Coronary artery (tissue), 2 donors: ENCODE data around the gene AP4B1.

Experiments
- DNase-seq: peaks from one replicate; pipeline ENCODE4 v3.0.0-alpha.2; 2017; ENCODE audit warnings: low spot score
- H3K27ac ChIP-seq, 2 donors: fragments of 200-600 bp; sonication (generic); one replicate each; pipeline ENCODE4 v1.5.1; 2016 to 2019
- H3K4me3 ChIP-seq: fragments of 200-600 bp; sonication (generic); 2 replicates; pipeline ENCODE4 v1.5.1; 2016; ENCODE audit warnings: mild to moderate bottlenecking, moderate library complexity
- CTCF ChIP-seq: fragments of 200-600 bp; sonication (generic); IDR thresholded peaks from one replicate; pipeline ENCODE4 v1.5.1; 2019; ENCODE audit warnings: antibody characterized with exemption

Gene AP4B1

DNA sequence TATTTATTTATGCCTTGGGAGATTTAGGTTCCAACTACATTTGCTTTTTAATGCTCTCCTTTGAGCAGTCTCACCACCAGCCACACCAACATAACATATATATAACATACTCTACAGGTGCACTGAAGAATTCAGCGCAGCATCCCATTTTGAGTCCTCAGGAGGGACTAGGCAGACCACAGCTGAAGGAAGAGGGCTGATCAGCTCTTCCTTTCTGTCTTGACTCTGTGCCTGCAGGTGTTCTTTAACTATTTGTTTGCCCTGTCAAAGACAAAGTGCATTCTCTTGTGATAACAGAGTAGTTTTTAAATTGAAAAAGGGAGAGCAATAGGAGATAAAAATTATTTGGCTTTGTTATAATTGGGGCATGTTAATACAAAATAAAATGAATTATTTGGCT is 41.5 kb upstream of the AP4B1 start:
- Histone ChIP-seq H3K27ac (no peak overlapping the region), H3K4me3 (no peak overlapping the region)
- no peak for DNase-seq
- TF ChIP-seq CTCF = no peak

GRCh38 chr1:113945329-113945728 is 40.7 kb upstream of the AP4B1 start:
- DNase-seq = no peak
- Histone ChIP-seq H3K27ac (no peak overlapping the region), H3K4me3 (no peak overlapping the region)
- no peak for TF ChIP-seq CTCF

GRCh38 chr1:113943028-113943811 is 38.6 kb upstream of the AP4B1 start:
- no peak for DNase-seq
- no peak overlapping the region for H3K27ac ChIP-seq
- H3K4me3 ChIP-seq = no peak overlapping the region
- no peak for TF ChIP-seq CTCF

- Histone ChIP-seq H3K27ac (no peak overlapping the region), H3K4me3 (no peak overlapping the region)
- TF ChIP-seq CTCF = no peak
- no peak for DNase-seq
Observed at GRCh38 chr1:113942527-113942926, 37.9 kb upstream of the AP4B1 start.

DNA sequence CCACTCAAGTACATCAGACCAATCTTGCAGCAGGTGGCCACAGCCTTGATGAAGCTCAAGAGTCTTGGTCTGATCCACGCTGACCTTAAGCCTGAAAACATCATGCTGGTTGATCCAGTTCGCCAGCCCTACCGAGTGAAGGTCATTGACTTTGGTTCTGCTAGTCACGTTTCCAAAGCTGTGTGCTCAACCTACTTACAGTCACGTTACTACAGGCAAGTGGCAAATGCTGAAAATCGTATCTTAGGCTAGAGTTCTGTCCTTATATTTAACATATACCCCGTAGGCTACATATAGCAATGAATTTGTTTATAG is 36.6 kb upstream of the AP4B1 start:
- H3K27ac ChIP-seq = no peak overlapping the region
- H3K4me3 ChIP-seq = no peak overlapping the region
- DNase-seq = no peak
- no peak for TF ChIP-seq CTCF

DNA sequence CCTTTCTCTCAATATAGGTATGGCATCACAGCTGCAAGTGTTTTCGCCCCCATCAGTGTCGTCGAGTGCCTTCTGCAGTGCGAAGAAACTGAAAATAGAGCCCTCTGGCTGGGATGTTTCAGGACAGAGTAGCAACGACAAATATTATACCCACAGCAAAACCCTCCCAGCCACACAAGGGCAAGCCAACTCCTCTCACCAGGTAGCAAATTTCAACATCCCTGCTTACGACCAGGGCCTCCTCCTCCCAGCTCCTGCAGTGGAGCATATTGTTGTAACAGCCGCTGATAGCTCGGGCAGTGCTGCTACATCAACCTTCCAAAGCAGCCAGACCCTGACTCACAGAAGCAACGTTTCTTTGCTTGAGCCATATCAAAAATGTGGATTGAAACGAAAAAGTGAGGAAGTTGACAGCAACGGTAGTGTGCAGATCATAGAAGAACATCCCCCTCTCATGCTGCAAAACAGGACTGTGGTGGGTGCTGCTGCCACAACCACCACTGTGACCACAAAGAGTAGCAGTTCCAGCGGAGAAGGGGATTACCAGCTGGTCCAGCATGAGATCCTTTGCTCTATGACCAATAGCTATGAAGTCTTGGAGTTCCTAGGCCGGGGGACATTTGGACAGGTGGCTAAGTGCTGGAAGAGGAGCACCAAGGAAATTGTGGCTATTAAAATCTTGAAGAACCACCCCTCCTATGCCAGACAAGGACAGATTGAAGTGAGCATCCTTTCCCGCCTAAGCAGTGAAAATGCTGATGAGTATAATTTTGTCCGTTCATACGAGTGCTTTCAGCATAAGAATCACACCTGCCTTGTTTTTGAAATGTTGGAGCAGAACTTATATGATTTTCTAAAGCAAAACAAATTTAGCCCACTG is 36.0 kb upstream of the AP4B1 start:
- H3K27ac ChIP-seq = no peak overlapping the region
- no peak for TF ChIP-seq CTCF
- DNase-seq = no peak
- no peak overlapping the region for H3K4me3 ChIP-seq

- TF ChIP-seq CTCF = no peak
- no peak overlapping the region for H3K4me3 ChIP-seq
- no peak overlapping the region for H3K27ac ChIP-seq
- no peak for DNase-seq
Observed at GRCh38 chr1:113938192-113938591, 33.6 kb upstream of the AP4B1 start.
